ENCODE data around the gene UBA6. TPM values are rescaled to one million over a fixed set of nuclear protein-coding genes. Genes with fewer than 3 reads are reported as not detected.

Gene UBA6
- total RNA-seq, 1 donor from 2014 or later: 69.2 TPM

GRCh38 chr4:67702166-67702565 is 1.2 kb upstream of the UBA6 start:
- DNase-seq (ENCODE audit: low read depth): no peak
- H3K4me3 ChIP-seq (ENCODE audit: low read depth, low read length): peak overlapping the region; percentile 98
- no peak for TF ChIP-seq CTCF (conservative IDR thresholded peaks at IDR 0.05; ENCODE audit: low read depth, low read length)

- no peak for DNase-seq (ENCODE audit: low read depth)
- TF ChIP-seq CTCF (conservative IDR thresholded peaks at IDR 0.05; ENCODE audit: low read depth, low read length): no peak
- peak overlapping the region; percentile 98 for H3K4me3 ChIP-seq (ENCODE audit: low read depth, low read length)
Measured at GRCh38 chr4:67701517-67701850, 529 bp upstream of the UBA6 start.

GRCh38 chr4:67700116-67700737 is 728 bp downstream of the UBA6 start:
- peak overlapping the region; percentile 98 for H3K4me3 ChIP-seq (ENCODE audit: low read depth, low read length)
- DNase-seq (ENCODE audit: low read depth): no peak
- no peak for TF ChIP-seq CTCF (conservative IDR thresholded peaks at IDR 0.05; ENCODE audit: low read depth, low read length)

- no peak for TF ChIP-seq CTCF (conservative IDR thresholded peaks at IDR 0.05; ENCODE audit: low read depth, low read length)
- H3K4me3 ChIP-seq (ENCODE audit: low read depth, low read length): peak overlapping the region; percentile 98
- DNase-seq (ENCODE audit: low read depth): no peak
Measured at GRCh38 chr4:67699603-67700002, 1.4 kb downstream of the UBA6 start.

GRCh38 chr4:67697860-67698687 is 2.9 kb downstream of the UBA6 start:
- TF ChIP-seq CTCF (conservative IDR thresholded peaks at IDR 0.05; ENCODE audit: low read depth, low read length): no peak
- no peak overlapping the region for H3K4me3 ChIP-seq (ENCODE audit: low read depth, low read length)

GRCh38 chr4:67696061-67696460 is 4.9 kb downstream of the UBA6 start:
- no peak overlapping the region for H3K4me3 ChIP-seq (ENCODE audit: low read depth, low read length)
- no peak for TF ChIP-seq CTCF (conservative IDR thresholded peaks at IDR 0.05; ENCODE audit: low read depth, low read length)
- no peak for DNase-seq (ENCODE audit: low read depth)

More at GRCh38 chr4:67697860-67698687, 2.9 kb downstream of the UBA6 start:
- no peak for DNase-seq (ENCODE audit: low read depth)
